Stomach (tissue), 9 donors: ENCODE measurements around the gene SPPL2C. TPM values are rescaled to one million over a fixed set of nuclear protein-coding genes. Genes with fewer than 3 reads are reported as not detected.

Experiments
- DNase-seq, 2 donors: peaks; one replicate each; pipeline versions ENCODE4 v3.0.0 to v3.0.0-alpha.2; 2013 to 2019
- H3K27ac ChIP-seq, 5 donors: fragments of 200-600 bp in 4 of 5; sonication (generic) in 4 of 5; one replicate each; pipeline ENCODE4 v1.5.1; 2013 to 2019; ENCODE audit warnings: mild to moderate bottlenecking in 1 of 5, moderate library complexity in 1 of 5
- H3K27me3 ChIP-seq, 3 donors: fragments of 200-600 bp; sonication (generic); one replicate each; pipeline ENCODE4 v1.5.1; 2017 to 2019; ENCODE audit warnings: mixed run types in 1 of 3
- H3K36me3 ChIP-seq, 4 donors: fragments of 200-600 bp; sonication (generic); 1 replicate in 3 of 4; 2 replicates in 1 of 4; pipeline ENCODE4 v1.5.1; 2016 to 2019
- H3K4me1 ChIP-seq, 4 donors: fragments of 200-600 bp; sonication (generic); one replicate each; pipeline ENCODE4 v1.5.1; 2016 to 2019
- H3K4me3 ChIP-seq, 4 donors: fragments of 200-600 bp; sonication (generic) in 3 of 4; one replicate each; pipeline ENCODE4 v1.5.1; 2016 to 2019; ENCODE audit warnings: mild to moderate bottlenecking in 1 of 4
- H3K9me3 ChIP-seq, 4 donors: fragments of 200-600 bp; sonication (generic); one replicate each; pipeline ENCODE4 v1.5.1; 2016 to 2019
- EP300 ChIP-seq: sonication (generic); formaldehyde crosslinking; IDR thresholded peaks from one replicate; pipeline ENCODE4 v1.6.1; 2017; ENCODE audit warnings: antibody characterized with exemption
- POLR2A ChIP-seq, 4 donors: fragments of 450-650 bp; IDR thresholded peaks; one replicate each; pipeline ENCODE4 v1.6.1; 2016; ENCODE audit warnings: antibody characterized with exemption in 4 of 4, control low read depth in 2 of 4, mild to moderate bottlenecking in 1 of 4, moderate library complexity in 1 of 4
- POLR2AphosphoS5 ChIP-seq, 3 donors: sonication (generic); formaldehyde crosslinking; IDR thresholded peaks; one replicate each; pipeline ENCODE4 v1.6.1; 2016; ENCODE audit warnings: antibody characterized with exemption in 3 of 3
- WGBS, 5 donors: extraction: QIAGEN DNeasy Blood & Tissue Kit in 3 of 5; methylation state at CpG; one replicate each; pipeline versions ENCODE4 v1.1.5 to v1.1.7; 2013 to 2018; 5-methylcytosine and 5-hydroxymethylcytosine counted together
- intact Hi-C: fragments of 100-400 bp; cut with DNase I; formaldehyde crosslinking; loops from one replicate; pipeline ENCODE4 v1.15.1; 2023; ENCODE audit warnings: low total_unique reads
- polyA plus RNA-seq, 3 donors: library from polyadenylated mRNA; stranded (reverse); fragments of 200-250 nt; gene quantifications; one replicate each; pipeline ENCODE4 v1.2.3, GENCODE V29; 2013
- total RNA-seq, 5 donors: library from RNA; depleted of rRNA; stranded (reverse); fragments of >200 nt; gene quantifications; one replicate each; pipeline versions ENCODE4 v1.1.0 to v1.2.3, GENCODE V29; 2014 to 2016
- TF ChIP-seq, protein P1 (sequence below), 7 experiments: fragments of 450-650 bp in 4 of 7; fragments of 200-600 bp in 3 of 7; sonication (generic) in 3 of 7; IDR thresholded peaks; one replicate each; pipeline ENCODE4 v1.5.1; 2016 to 2019; ENCODE audit warnings: antibody characterized with exemption in 7 of 7, control low read depth in 2 of 7, mild to moderate bottlenecking in 1 of 7
- donor health status: healthy with polysubstance abuse.
- donor health status: Bipolar disorder and iron deficiency.
- donor health status: healthy.

Gene SPPL2C
- total and polyA plus RNA-seq, 8 donors, result not detected

DNA sequence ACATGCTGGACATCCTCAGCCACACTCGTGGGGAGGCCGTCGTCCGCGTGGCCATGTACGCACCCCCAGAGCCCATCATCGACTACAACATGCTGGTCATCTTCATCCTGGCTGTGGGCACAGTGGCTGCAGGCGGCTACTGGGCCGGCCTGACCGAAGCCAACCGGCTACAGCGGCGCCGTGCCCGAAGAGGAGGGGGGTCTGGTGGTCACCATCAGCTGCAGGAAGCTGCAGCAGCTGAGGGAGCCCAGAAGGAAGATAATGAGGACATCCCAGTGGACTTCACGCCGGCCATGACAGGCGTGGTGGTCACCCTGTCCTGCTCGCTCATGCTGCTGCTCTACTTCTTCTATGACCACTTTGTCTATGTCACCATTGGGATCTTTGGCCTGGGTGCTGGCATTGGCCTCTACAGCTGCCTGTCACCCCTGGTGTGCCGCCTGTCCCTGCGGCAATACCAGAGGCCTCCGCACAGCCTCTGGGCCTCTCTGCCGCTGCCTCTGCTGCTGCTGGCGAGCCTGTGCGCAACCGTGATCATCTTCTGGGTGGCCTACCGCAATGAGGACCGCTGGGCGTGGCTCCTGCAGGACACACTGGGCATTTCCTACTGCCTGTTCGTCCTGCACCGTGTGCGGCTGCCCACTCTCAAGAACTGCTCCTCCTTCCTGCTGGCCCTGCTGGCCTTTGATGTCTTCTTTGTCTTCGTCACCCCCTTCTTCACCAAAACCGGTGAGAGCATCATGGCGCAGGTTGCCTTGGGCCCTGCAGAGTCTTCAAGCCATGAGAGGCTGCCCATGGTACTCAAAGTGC is 900 bp downstream of the SPPL2C start:
- DNase-seq, result no peak
- H3K36me3 ChIP-seq, result no peaks in the 10 kb centered on the region
- WGBS, 5 donors, result 87 to 92% (median 88%) methylated on average over 20 to 35 of the region's 35 CpGs

DNA sequence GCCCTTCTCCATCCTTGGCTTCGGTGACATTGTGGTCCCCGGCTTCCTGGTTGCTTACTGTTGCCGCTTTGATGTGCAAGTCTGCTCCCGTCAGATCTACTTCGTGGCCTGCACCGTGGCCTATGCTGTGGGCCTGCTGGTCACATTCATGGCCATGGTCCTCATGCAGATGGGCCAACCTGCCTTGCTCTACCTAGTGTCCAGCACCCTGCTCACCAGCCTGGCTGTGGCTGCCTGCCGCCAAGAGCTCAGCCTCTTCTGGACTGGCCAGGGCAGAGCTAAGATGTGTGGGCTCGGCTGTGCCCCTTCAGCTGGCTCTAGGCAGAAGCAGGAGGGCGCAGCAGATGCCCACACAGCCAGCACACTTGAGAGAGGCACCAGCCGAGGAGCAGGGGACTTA is 1.5 kb downstream of the SPPL2C start:
- WGBS, 5 donors, result 86 to 92% (median 90%) methylated on average over 9 to 10 of the region's 10 CpGs
- Histone ChIP-seq H3K36me3 (no peaks in the 10 kb centered on the region), H3K27me3 (peaks cover 0 to 30% (median 1%) of the 10 kb centered on the region in 3 donors), H3K4me3 (no peak overlapping the region), H3K9me3 (no peaks in the 10 kb centered on the region), H3K4me1 (no peaks in the 10 kb centered on the region), H3K27ac (no peak overlapping the region)
- no peak for DNase-seq
- TF ChIP-seq EP300, result no peak
- TF ChIP-seq POLR2A (IDR thresholded peaks at IDR 0.05), result no peak
- no peak for TF ChIP-seq POLR2AphosphoS5 (IDR thresholded peaks at IDR 0.05)
- TF ChIP-seq, protein P1, sequence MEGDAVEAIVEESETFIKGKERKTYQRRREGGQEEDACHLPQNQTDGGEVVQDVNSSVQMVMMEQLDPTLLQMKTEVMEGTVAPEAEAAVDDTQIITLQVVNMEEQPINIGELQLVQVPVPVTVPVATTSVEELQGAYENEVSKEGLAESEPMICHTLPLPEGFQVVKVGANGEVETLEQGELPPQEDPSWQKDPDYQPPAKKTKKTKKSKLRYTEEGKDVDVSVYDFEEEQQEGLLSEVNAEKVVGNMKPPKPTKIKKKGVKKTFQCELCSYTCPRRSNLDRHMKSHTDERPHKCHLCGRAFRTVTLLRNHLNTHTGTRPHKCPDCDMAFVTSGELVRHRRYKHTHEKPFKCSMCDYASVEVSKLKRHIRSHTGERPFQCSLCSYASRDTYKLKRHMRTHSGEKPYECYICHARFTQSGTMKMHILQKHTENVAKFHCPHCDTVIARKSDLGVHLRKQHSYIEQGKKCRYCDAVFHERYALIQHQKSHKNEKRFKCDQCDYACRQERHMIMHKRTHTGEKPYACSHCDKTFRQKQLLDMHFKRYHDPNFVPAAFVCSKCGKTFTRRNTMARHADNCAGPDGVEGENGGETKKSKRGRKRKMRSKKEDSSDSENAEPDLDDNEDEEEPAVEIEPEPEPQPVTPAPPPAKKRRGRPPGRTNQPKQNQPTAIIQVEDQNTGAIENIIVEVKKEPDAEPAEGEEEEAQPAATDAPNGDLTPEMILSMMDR (IDR thresholded peaks at IDR 0.05), result no peak
- intact Hi-C loops, result no loop called here

More for the DNA sequence above, 900 bp downstream of the SPPL2C start:
- Histone ChIP-seq H3K27ac (no peak overlapping the region), H3K9me3 (no peaks in the 10 kb centered on the region), H3K4me1 (no peaks in the 10 kb centered on the region), H3K27me3 (peaks cover 0 to 24% (median 0%) of the 10 kb centered on the region in 3 donors), H3K4me3 (no peak overlapping the region)
- intact Hi-C loops, result no loop called here
- TF ChIP-seq EP300, result no peak
- TF ChIP-seq POLR2AphosphoS5 (IDR thresholded peaks at IDR 0.05), result no peak
- TF ChIP-seq, protein P1 (IDR thresholded peaks at IDR 0.05), result no peak
- TF ChIP-seq POLR2A (IDR thresholded peaks at IDR 0.05), result no peak

DNA sequence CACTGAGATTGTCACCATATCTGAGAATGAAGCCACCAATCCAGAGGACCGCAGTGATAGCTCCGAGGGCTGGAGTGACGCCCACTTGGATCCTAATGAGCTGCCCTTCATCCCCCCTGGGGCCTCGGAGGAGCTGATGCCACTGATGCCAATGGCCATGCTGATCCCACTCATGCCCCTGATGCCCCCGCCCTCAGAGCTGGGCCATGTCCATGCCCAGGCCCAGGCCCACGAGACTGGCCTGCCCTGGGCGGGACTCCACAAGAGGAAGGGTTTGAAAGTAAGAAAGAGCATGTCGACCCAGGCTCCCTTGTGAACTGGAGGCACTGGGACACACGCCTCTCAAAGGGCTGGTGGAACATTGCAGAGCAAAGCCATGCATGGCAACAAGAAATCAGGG is 2.0 kb downstream of the SPPL2C start:
- TF ChIP-seq POLR2A (IDR thresholded peaks at IDR 0.05) (no peak), POLR2AphosphoS5 (IDR thresholded peaks at IDR 0.05) (no peak), EP300 (no peak)
- TF ChIP-seq, protein P1 (IDR thresholded peaks at IDR 0.05), result no peak
- Histone ChIP-seq H3K27me3 (peaks cover 0 to 34% (median 6%) of the 10 kb centered on the region in 3 donors), H3K4me3 (no peak overlapping the region), H3K36me3 (no peaks in the 10 kb centered on the region), H3K9me3 (no peaks in the 10 kb centered on the region), H3K27ac (no peak overlapping the region), H3K4me1 (no peaks in the 10 kb centered on the region)
- intact Hi-C loops, result no loop called here
- 77 to 89% (median 79%) methylated on average over 6 to 9 of the region's 9 CpGs for WGBS, 5 donors
- DNase-seq, result no peak

DNA sequence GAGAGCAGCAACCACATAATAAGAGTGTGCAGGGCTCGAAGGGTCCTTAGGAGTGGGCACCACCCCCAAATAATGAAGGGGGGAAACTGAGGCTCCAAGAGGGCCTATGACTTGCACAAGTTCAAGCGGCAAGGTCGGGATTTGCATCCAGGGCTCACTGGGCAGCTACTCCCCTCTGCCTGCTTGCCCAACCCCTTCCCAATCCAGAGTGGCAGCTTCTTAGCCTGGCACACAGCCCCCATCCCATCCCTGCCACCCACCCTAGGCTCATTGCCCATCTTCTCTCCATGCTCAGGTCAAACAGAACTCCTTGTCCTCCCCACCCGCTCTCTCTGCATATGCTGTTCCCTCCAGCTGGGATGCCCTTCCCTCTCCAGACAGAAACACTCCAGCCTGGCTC is 2.4 kb downstream of the SPPL2C start:
- Histone ChIP-seq H3K27ac (no peak overlapping the region), H3K4me1 (no peaks in the 10 kb centered on the region), H3K9me3 (no peaks in the 10 kb centered on the region), H3K27me3 (peaks cover 0 to 39% (median 10%) of the 10 kb centered on the region in 3 donors), H3K36me3 (no peaks in the 10 kb centered on the region), H3K4me3 (no peak overlapping the region)
- intact Hi-C loops, result no loop called here
- 76 to 94% (median 83%) methylated on average over 4 of the region's 4 CpGs for WGBS, 5 donors
- DNase-seq, result no peak
- TF ChIP-seq POLR2AphosphoS5 (IDR thresholded peaks at IDR 0.05) (no peak), POLR2A (IDR thresholded peaks at IDR 0.05) (no peak), EP300 (no peak)
- TF ChIP-seq, protein P1 (IDR thresholded peaks at IDR 0.05), result no peak
